Keratinocyte (primary cell): ENCODE measurements around the gene CNOT4.

ENCODE experiments used
- EZH2 ChIP-seq: IDR thresholded peaks from one replicate; pipeline ENCODE4 v1.6.1; 2012; ENCODE audit warnings: inconsistent platforms, mild to moderate bottlenecking, low read length, moderate library complexity
- TF ChIP-seq, protein P1 (sequence below), 3 experiments: IDR thresholded peaks in 1 of 3; conservative IDR thresholded peaks in 1 of 3; optimal IDR thresholded peaks in 1 of 3; 2 replicates in 2 of 3; 3 replicates in 1 of 3; pipeline versions ENCODE3 to v1.5.1; 2011; ENCODE audit warnings: low read length in 3 of 3, mild to moderate bottlenecking in 3 of 3, moderate library complexity in 2 of 3, control low read depth in 1 of 3, inconsistent platforms in 1 of 3; ENCODE audit not compliant: insufficient read depth in 2 of 3; ENCODE audit errors: extremely low read depth in 1 of 3

DNA sequence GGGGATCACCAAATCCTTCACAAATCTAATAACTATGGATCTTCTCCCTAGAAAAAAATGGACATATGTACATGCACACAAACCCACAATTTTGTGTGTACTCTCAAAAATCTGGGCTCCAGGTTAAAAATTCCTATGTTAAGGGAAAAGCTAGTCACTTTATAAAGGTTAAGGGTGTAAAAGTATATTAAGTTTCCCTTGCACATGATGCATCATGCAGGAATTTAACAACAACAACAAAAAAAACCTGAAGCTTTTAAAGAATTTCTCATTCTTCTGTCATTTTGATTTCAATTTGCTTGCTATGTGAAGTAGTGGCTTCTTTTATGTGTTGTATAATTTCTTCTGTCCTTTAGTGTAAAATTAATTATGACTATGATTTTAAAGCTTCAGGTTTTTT is 123.7 kb downstream of the CNOT4 start:
- TF ChIP-seq, protein P1, sequence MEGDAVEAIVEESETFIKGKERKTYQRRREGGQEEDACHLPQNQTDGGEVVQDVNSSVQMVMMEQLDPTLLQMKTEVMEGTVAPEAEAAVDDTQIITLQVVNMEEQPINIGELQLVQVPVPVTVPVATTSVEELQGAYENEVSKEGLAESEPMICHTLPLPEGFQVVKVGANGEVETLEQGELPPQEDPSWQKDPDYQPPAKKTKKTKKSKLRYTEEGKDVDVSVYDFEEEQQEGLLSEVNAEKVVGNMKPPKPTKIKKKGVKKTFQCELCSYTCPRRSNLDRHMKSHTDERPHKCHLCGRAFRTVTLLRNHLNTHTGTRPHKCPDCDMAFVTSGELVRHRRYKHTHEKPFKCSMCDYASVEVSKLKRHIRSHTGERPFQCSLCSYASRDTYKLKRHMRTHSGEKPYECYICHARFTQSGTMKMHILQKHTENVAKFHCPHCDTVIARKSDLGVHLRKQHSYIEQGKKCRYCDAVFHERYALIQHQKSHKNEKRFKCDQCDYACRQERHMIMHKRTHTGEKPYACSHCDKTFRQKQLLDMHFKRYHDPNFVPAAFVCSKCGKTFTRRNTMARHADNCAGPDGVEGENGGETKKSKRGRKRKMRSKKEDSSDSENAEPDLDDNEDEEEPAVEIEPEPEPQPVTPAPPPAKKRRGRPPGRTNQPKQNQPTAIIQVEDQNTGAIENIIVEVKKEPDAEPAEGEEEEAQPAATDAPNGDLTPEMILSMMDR (optimal IDR thresholded peaks at IDR 0.05 in 1 of 3, IDR thresholded peaks at IDR 0.05 in 1 of 3, conservative IDR thresholded peaks at IDR 0.05 in 1 of 3; ENCODE audit: extremely low read depth in 1 of 3, insufficient read depth in 2 of 3, low read length in 3 of 3) = no peak
- TF ChIP-seq EZH2 = no peak
